Type B pancreatic cell (in vitro differentiated cells): Measurements from ENCODE around the gene PFDN2. TPM values are rescaled to one million over a fixed set of nuclear protein-coding genes. Genes with fewer than 3 reads are reported as not detected.
"Not testable (repeated sequence)": the region's sequence is repeated elsewhere in the genome, so short reads cannot be mapped to it uniquely, and the experiment has no call there.

Source experiments
- DNase-seq: peaks from one replicate; pipeline ENCODE4 v3.0.0; 2021; ENCODE audit warnings: mixed read lengths; ENCODE audit not compliant: unreplicated experiment; ENCODE audit errors: extremely low spot score
- H3K27ac Mint-ChIP-seq: 2 replicates; pipeline ENCODE4 v1.8.0; 2021; ENCODE audit warnings: mild to moderate bottlenecking, mixed read lengths
- H3K27me3 Mint-ChIP-seq: 2 replicates; pipeline ENCODE4 v1.8.0; 2021; ENCODE audit warnings: mixed read lengths
- H3K36me3 Mint-ChIP-seq: 2 replicates; pipeline ENCODE4 v1.8.0; 2021; ENCODE audit warnings: mixed read lengths
- H3K4me1 Mint-ChIP-seq: one replicate; pipeline ENCODE4 v1.8.0; 2021; ENCODE audit warnings: mixed read lengths; ENCODE audit not compliant: unreplicated experiment
- H3K4me3 Mint-ChIP-seq: 2 replicates; pipeline ENCODE4 v1.8.0; 2021; ENCODE audit warnings: mild to moderate bottlenecking, mixed read lengths
- H3K9me3 Mint-ChIP-seq: 2 replicates; pipeline ENCODE4 v1.8.0; 2021; ENCODE audit warnings: mixed read lengths
- CTCF ChIP-seq: fragments of 200-600 bp; sonication (generic); conservative IDR thresholded peaks from 2 replicates; pipeline ENCODE4 v1.5.0; 2021; ENCODE audit warnings: antibody characterized with exemption, mild to moderate bottlenecking
- total RNA-seq: library from RNA; stranded (reverse); gene quantifications from 2 replicates; pipeline ENCODE4 v1.2.1, GENCODE V29; 2021; ENCODE audit warnings: low replicate concordance

PFDN2 gene
- total RNA-seq, 1 donor from 2014 or later = 50.9 TPM

- TF ChIP-seq CTCF = no peak
- H3K27me3 Mint-ChIP-seq = peaks cover 3% of the 10 kb centered on the region
- peak within 1 kb of the TSS; percentile 86 for H3K27ac Mint-ChIP-seq
- peaks cover 4% of the 10 kb centered on the region for H3K36me3 Mint-ChIP-seq
- H3K9me3 Mint-ChIP-seq = no peaks in the 10 kb centered on the region
- H3K4me1 Mint-ChIP-seq = no peaks in the 10 kb centered on the region
- no peak for DNase-seq
- H3K4me3 Mint-ChIP-seq = peak within 1 kb of the TSS; percentile 67
Measured at GRCh38 chr1:161069731-161070270, 48.0 kb downstream of the PFDN2 start, which contains the start of gene ARHGAP30. Gene ARHGAP30, minus strand, starts transcription at chr1:161069891. Its CDS starts 267 bp downstream, at chr1:161069624.

- Mint-ChIP-seq H3K4me3 (peak overlapping the region; percentile 67), H3K36me3 (peaks cover 4% of the 10 kb centered on the region), H3K9me3 (no peaks in the 10 kb centered on the region), H3K27me3 (peaks cover 8% of the 10 kb centered on the region), H3K27ac (peak overlapping the region; percentile 86), H3K4me1 (no peaks in the 10 kb centered on the region)
- DNase-seq = no peak
- TF ChIP-seq CTCF = no peak
Measured at GRCh38 chr1:161069241-161069640, 48.6 kb downstream of the PFDN2 start.

GRCh38 chr1:161068306-161069234, 49.3 kb downstream of the PFDN2 start:
- Mint-ChIP-seq H3K36me3 (peaks cover 4% of the 10 kb centered on the region), H3K27ac (peak overlapping the region; percentile 86), H3K4me1 (no peaks in the 10 kb centered on the region), H3K9me3 (no peaks in the 10 kb centered on the region), H3K4me3 (peak overlapping the region; percentile 67), H3K27me3 (peaks cover 13% of the 10 kb centered on the region)
- no peak for TF ChIP-seq CTCF
- DNase-seq = no peak

DNA sequence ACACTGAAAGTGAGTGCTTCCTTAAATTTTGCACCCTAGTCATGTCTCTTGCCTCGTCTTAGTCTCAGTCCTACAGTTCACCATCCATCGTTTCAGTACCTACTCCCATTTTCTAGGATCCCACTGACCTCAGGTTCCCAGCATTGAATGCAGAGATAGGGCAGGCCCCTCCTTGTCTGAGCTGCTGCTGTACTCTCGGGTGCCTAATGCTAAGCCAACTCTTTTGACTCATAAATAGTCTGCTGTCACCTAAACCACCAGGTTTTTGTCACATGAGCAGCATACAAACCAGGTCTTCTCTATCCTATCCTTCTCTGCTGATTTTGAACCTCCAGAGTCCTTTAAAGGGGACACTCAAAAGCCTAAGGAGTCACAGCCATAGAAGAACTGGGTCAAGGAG, 51.1 kb downstream of the PFDN2 start:
- Mint-ChIP-seq H3K4me3 (no peak overlapping the region), H3K27me3 (peaks cover 26% of the 10 kb centered on the region), H3K4me1 (no peaks in the 10 kb centered on the region), H3K27ac (peak overlapping the region; percentile 73), H3K9me3 (no peaks in the 10 kb centered on the region), H3K36me3 (no peaks in the 10 kb centered on the region)
- no peak for DNase-seq
- no peak for TF ChIP-seq CTCF

GRCh38 chr1:161065681-161066080, 52.2 kb downstream of the PFDN2 start:
- DNase-seq, H3K27ac Mint-ChIP-seq, H3K9me3 Mint-ChIP-seq, H3K4me1 Mint-ChIP-seq, H3K36me3 Mint-ChIP-seq, H3K4me3 Mint-ChIP-seq: not testable (repeated sequence)
- peaks cover 26% of the 10 kb centered on the region for H3K27me3 Mint-ChIP-seq

DNA sequence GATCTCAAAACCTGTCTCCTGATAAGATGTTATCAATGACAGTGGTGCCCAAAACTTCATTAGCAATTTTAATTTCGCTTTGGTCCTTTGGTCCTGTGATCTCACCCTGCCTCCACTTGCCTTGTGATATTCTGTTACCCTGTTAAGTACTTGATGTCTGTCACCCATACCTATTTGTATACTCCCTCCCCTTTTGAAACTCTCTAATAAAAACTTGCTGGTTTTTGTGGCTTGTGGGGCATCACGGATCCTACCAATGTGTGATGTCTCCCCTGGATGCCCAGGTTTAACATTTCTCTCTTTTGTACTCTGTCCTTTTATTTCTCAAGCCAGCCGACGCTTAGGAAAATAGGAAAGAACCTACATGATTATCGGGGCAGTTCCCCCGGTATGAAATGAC, 53.9 kb downstream of the PFDN2 start:
- peaks cover 26% of the 10 kb centered on the region for H3K27me3 Mint-ChIP-seq
- H3K36me3 Mint-ChIP-seq, H3K4me3 Mint-ChIP-seq: not testable (repeated sequence)

More for the DNA sequence above, 53.9 kb downstream of the PFDN2 start:
- not testable (repeated sequence) for H3K9me3 Mint-ChIP-seq, H3K4me1 Mint-ChIP-seq, DNase-seq, H3K27ac Mint-ChIP-seq
